ENCODE data around the gene ARMC7. TPM values are rescaled to one million over a fixed set of nuclear protein-coding genes. Genes with fewer than 3 reads are reported as not detected.
"Not testable (repeated sequence)": the region's sequence is repeated elsewhere in the genome, so short reads cannot be mapped to it uniquely, and the experiment has no call there.

Gene ARMC7
- total RNA-seq, 1 donor from 2014 or later, result 8.0 TPM

DNA sequence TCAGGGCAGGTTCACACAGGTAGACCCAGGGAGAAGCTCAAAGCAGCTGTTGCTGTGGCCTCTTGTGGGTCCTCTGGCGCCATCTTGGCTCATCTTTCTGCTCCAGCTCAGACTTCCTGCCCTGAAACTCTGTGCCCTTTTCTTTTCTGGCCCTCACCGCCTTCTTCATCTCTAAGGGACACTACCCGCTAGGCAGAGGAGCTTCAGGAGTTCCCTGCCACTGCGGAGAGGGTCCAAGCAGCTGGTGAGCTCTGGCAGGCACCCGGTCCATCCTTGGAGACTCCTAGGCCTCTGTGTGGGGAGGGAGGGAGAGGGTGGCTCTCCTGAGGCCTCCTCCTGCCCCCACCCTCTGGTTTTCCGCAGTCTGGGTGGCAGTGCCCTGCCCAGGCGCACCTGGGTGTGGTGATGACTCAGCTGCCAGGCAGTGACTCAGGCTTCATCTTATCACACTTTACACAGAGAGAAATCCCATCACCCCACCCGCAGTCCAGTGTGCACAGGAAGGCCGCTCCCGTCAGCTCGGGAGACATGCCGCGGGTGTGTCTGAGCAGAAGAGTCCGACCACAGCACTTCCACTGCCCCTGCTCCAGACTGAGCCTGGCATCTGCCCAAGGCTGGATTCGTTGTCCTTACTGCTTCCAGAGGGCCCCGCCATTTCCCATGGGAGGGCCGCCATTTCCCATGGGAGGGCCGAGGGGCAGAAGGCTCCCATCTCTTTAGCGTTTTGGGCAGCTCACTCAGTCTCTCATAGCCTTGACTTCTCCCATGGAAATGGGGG lies 14.5 kb downstream of the ARMC7 start:
- DNase-seq (ENCODE audit: low spot score), result peak; percentile 93
- intact Hi-C loops (cut with DNase I), result no loop called here

DNA sequence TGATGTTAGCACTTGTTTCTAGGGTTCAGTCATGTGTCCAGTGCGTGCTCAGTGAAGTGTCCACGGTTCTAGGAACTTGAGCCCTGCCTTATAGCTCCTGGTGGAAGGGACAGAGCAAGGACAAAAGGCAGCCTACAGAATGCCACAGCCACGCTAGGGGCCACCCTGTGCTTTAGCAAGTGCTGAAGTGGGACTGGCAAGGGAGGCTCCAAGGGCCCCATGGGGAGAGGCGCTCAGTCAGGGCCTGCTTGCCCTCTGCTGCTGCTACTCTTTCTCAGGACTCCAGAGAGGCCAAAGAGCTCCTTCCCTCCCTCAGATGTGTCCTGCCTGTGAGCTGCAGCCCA lies 15.0 kb downstream of the ARMC7 start:
- intact Hi-C loops (cut with DNase I), result no loop called here

DNA sequence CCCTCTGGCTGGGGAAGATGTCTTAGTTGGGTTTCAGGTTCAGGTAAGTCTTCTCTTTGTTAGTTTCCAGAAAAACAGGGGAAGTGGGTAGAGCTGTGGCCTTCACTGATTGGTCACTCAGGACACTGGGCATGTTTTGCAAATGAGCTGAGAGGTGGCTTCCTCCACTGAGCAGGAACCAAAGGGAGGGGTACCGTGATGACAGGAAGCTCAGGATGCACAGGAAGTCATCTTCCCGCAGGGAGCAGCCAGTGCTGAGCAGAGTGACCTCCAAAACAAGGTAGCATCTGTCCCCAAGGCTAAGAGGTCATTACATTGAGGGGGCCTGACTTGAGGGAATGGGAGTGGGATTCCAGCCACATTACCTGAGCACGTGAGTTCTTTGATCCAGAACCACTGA lies 16.2 kb downstream of the ARMC7 start:
- intact Hi-C loops (cut with DNase I), result no loop called here
- peak; percentile 87 for DNase-seq (ENCODE audit: low spot score)

More for the DNA sequence above, 15.0 kb downstream of the ARMC7 start:
- DNase-seq (ENCODE audit: low spot score), result no peak

DNA sequence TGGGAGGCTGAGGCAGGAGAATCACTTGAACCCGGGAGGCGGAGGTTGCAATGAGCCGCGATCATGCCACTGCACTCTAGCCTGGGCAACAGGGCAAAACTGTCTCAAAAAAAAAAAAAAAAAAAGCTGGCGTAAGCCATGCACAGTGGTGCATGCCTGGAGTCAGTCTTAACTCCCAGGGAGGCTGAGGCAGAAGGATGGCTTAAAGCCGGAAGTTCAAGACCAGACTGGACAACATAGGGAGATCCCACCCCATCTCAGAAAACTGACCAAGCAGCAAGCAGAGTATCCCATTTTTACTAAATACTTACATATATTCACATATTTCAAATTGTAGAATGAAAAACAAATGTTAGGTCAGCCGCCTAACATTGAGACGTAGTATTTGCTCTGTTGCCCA lies 17.2 kb downstream of the ARMC7 start:
- intact Hi-C loops (cut with DNase I), result no loop called here
- DNase-seq (ENCODE audit: low spot score), result no peak

DNA sequence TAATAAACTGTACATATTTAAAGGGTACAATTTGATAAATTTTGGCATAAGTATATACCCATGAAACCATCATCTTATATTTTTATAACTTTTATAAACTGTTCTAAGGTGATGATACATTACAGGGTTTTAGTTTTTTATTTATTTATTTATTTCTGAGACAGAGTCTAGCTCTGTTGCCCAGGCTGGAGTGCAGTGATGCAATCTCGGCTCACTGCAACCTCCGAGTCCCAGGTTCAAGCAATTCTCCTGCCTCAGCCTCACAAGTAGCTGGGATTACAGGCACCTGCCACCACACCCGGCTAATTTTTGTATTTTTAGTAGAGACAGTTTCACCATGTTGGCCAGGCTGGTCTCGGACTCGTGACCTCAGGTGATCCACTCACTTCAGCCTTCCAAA lies 18.2 kb downstream of the ARMC7 start:
- DNase-seq (ENCODE audit: low spot score); intact Hi-C loops (cut with DNase I): not testable (repeated sequence)

DNA sequence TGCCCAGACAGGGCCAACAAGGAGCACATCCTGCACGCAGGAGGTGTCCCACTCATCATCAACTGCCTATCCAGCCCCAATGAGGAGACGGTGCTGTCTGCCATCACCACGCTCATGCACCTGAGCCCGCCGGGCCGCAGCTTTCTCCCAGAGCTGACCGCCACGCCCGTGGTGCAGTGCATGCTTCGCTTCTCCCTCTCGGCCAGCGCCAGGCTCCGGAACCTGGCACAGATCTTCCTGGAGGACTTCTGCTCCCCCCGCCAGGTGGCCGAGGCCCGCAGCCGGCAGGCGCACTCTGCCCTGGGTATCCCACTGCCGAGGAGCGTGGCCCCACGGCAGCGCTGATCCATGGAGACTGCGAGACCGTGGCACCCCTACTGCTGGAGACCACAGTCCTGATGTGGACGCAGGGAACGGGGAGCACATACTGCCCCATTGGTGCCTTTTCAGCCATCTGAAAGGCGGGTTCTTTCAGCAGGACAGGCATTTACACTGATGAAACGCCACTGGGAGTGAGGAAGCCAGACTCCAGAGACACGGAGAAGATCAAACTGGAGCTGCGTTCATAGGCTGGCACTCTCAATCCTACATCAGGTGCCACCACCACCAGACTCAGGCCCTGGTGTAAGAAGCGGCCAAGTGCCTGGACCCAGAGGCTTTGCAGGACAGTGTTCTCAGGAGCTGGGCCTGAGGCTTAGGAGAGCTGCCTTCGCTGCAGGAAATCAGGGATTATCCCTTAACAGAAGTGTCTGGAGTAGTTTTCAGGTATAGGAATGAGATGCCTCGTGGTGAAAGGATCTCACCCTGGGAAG lies 19.1 kb downstream of the ARMC7 start:
- intact Hi-C loops (cut with DNase I), result no loop called here
- DNase-seq (ENCODE audit: low spot score), result no peak

DNA sequence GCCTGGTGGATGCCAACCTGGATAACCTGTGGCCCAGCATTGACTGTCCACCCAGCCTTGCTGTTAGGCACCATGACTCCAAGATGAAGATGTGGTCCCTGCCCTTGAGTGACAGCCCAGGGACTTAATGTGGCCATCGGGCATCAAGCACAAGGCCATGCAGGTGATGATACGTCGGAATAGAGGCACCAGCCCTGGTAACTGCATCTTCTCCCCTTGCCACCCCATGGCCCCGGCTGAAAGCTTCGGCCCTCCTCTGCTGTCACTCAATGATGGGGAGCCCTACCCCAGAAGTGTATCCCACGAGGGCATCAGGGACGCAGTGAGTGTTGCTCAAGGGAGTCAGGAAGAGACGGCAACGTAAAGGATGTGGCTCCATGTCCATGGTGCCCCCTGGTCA lies 19.8 kb downstream of the ARMC7 start:
- DNase-seq (ENCODE audit: low spot score), result no peak
- intact Hi-C loops (cut with DNase I), result no loop called here

DNA sequence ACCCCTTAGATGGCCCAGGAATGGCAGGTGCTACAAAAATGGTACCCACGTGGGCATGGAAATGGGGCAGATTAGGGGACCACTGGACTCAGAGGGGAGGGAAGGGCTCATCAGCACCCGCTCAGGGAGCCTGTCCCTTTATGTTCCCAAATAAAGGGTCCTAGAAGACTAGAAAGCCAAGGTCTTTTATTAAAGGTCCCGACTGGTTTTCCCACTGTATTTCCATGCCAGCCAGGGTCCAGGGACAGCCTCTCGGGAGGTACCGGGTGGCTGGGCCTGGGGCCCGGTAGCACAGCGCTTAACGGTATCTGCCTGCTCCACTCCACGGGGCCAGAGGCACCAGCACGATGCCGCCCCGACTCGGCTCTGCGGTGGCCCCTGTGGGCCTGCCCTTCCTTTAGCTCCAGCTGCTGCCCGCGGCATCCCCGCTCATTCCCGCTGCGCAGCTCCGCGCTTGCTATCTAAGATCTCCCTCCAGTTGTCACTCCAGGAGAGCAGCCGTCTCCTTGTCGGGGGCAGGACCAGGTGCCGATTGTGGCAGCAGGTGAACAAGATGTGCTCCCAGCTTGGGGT lies 20.4 kb downstream of the ARMC7 start:
- no peak for DNase-seq (ENCODE audit: low spot score)
- intact Hi-C loops (cut with DNase I), result loop anchor here (2.0 kb wide), 1 partner anchor 69 kb away; no protein-coding TSS in a partner anchor

DNA sequence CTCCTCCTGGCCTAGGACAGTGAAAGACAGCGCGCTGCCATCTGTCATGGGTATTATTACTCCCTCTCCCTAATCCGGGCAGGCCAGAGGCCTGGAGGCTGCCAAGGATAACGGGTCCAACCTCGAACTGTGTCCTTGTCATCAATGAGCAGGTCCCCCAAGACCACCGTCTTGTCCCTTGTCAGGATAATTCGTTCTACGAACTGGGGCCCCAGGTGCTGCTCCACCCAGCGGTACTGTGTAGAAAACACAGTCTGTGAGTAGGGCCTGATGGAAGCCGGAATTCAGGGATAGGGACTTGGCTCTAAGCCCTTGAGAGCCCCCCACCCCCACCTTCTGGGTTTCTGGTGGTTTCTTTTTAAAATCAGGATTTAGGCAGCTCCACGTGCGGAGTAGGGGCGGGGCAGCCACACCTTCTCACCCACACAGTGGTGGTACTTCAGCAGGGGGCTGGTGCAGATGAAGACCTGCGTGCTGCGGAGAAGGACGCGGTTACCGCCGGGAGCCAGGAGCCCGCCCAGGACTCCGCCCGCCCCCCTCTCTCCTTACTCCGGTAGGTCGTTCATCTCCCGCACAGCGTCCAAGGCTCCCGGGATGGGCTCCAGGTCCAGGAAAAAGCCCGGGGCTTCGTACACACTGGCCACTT lies 21.0 kb downstream of the ARMC7 start:
- no peak for DNase-seq (ENCODE audit: low spot score)
- intact Hi-C loops (cut with DNase I), result loop anchor here (2.0 kb wide), 1 partner anchor 70 kb away; no protein-coding TSS in a partner anchor

DNA sequence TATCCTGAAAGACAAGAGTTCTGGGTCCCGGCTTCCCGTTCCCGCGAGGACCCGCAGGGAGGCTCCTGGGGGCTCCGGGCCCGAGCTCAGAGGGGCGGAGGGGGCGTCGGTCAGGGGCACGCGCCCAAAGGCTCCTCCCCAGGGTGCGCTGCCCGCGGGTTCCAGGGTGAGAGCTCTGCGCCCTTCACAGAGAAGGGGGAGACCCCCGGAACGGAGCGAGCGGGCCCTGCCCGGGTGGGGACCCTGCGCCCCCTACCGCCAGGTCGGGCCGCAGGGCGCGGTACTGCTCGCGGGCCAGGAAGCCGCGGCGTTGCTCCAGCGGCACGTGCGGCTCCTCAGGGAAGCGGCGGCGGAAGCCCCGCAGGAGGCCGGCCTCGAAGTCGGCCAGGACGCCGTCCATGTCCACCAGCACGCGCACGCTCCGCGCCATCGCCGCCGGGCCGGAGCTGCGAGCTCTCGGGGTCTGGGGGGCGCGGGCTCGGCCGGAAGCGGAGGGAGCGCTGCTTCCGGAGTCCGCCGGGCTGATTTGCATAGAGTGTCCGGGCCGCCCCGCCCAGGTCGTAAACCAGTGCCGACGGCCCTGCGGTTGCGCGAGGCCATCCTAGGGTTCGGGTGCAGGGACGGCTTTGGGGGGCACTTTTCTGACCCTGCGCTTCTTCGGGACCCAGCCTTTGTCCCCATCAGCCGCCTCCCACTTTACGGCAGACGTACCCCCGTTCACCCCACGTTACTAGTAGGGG lies 21.7 kb downstream of the ARMC7 start, which contains the start of gene NT5C:
Gene NT5C, minus strand, starts transcription at position 465 of the 740 bp plus-strand sequence. Its CDS starts 35 bp downstream, at position 430.
- peak; percentile 88 for DNase-seq (ENCODE audit: low spot score)
- intact Hi-C loops (cut with DNase I), result loop anchor here (2.0 kb wide), 1 partner anchor 71 kb away; no protein-coding TSS in a partner anchor

DNA sequence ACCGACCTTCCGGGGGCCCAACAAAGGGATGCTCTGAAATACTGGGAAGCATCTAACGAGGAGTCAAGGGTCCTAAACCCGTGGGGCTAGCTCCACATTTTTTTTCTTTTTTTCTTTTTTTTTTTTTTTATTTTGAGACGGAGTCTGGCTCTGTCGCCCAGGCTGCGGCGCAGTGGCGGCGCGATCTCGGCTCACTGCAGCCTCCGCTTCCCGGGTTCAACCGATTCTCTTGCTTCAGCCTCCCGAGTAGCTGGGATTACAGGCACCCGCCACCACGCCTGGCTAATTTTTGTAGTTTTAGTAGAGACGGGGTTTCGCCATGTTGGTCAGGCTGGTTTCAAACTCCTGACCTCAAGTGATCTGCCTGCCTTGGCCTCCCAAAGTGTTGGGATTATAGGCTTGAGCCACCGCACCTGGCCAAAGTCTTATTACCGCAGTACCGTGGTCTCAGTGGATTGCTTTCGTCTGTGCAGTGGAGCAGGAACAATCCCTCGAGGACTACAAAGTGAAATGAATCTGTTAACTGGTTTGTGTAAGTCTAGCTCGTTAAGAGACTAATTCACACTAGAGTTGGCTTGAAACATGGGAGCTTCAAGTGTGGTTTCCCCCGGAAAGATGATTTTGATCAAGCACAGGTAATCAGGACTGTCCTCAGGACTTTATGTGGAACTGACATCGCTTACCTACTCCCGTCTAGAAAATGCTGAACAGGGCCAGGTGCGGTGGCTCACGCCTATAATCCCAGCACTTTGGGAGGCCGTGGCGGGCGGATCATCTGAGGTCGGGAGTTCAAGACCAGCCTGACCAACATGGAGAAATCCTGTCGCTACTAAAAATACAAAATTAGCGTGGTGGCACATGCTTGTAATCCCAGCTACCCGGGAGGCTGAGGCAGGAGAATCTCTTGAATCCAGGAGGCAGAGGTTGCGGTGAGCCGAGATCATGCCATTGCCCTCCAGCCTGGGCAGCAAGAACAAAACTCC lies 22.5 kb downstream of the ARMC7 start:
- intact Hi-C loops (cut with DNase I); DNase-seq (ENCODE audit: low spot score): not testable (repeated sequence)

DNA sequence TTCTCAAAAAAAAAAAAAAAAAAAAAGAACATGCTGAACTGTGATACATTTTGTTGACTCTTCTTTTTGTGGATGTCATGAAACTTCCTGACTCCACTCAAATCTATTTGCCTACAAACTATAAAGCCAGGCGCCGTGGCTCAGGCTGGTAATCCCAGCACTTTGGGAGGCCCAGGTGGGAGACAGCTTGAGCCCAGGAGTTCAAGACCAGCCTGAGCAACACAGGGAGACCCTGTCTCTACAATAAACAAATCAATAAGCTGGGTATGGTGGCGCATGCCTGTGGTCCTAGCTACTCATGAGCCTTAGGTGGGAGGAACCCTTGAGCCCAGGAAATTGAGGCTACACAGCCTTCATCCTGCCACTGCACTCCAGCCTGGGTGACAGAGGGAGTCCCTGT lies 23.2 kb downstream of the ARMC7 start:
- no peak for DNase-seq (ENCODE audit: low spot score)
- intact Hi-C loops (cut with DNase I), result no loop called here

DNA sequence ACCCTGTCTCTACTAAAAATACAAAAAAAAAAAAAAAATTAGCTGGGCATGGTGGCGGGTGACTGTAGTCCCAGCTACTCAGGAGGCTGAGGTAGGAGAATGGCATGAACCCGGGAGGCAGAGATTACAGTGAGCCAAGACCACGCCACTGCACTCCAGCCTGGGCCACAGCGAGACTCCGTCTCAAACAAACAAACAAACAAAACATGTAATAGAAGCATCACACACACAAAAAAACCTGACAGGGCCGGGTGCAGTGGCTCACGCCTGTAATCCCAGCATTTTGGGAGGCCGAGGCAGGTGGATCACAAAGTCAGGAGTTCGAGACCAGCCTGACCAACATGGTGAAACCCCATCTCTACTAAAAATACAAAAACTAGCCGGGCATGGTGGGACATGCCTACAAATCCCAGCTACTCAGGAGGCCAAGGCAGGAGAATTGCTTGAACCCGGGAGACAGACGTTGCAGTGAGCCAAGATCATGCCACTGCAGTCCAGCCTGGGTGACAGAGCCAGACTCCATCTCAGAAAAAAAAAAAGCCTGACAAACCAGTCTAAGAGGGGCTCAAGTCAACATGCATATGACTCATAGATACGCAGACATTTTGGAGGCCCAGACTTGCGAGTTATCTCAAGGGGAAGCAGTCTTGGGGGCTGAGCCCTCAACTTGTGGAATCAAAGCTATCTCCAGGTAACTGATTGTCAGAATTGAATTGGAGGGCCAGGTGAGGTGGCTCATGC lies 24.0 kb downstream of the ARMC7 start:
- DNase-seq (ENCODE audit: low spot score); intact Hi-C loops (cut with DNase I): not testable (repeated sequence)

DNA sequence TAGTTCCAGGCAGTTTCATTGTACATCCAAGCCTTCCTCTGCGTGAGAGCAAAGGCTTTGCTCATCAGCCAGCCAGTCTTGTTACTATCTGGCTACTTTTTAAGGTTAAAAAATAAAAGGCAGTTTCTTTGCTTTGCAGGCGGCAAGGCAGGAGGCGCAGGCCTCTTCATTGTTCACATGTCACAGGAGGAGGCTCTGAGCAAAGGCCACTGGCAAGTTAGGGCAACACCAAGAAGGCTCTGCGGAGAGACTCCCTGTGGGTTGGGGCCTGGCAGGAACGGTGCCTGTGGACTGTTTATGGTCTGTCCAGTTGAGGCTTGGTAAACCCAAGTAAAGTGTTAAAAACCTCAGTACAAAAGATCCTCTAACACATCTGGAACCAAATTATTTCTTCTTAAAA lies 25.7 kb downstream of the ARMC7 start:
- DNase-seq (ENCODE audit: low spot score), result no peak
- intact Hi-C loops (cut with DNase I), result no loop called here

DNA sequence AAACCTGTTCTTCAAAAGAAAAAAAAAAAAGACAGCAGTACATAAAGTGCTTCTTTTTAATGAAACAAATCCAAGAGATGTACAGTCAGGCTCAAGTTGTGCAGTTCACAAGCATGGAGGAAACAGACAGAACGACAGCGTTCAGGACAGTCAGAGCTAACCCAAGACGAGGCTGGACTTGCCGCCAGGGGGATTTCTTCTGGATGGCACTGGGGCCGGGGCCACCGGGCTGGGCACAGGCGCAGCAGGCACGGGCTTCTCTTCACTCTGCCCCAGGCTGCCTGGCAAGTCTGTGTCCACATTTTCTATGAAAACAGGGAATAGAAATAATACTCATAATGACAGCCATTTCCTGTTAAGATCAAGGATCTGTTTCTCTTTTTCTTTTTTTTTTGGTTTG lies 26.2 kb downstream of the ARMC7 start:
- intact Hi-C loops (cut with DNase I), result no loop called here

DNA sequence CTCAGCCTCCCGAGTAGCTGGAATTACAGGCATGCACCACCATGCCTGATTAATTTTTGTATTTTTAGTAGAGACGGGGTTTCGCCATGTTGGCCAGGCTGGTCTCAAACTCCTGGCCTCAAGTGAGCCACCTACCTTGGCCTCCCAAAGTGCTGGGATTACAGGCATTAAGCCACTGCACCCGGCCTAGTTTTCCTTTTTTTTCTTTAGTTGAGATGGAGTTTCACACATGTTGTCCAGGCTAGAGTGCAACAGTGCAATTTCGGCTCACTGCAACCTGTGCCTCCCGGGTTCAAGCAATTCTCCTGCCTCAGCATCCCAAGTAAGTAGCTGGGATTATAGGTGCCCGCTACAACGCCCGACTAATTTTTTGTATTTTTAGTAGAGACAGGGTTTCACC lies 28.0 kb downstream of the ARMC7 start:
- DNase-seq (ENCODE audit: low spot score); intact Hi-C loops (cut with DNase I): not testable (repeated sequence)

More for the DNA sequence above, 26.2 kb downstream of the ARMC7 start:
- DNase-seq (ENCODE audit: low spot score), result no peak

DNA sequence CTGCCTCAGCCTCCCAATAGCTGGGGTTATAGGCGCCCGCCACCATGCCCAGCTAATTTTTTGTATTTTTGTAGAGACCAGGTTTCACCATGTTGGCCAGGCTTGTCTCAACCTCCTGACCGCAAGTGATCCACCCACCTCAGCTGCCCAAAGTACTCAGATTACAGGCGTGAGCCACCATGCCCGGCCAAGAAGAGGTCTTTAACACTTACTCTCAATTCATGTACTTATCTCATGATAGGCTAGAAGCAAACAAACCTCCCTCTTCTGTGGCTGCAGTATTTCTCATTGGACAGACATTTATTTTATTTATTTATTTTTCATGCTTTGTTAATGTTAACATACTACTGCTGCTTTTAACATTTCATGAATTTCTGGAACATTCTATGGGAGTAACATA lies 28.8 kb downstream of the ARMC7 start:
- DNase-seq (ENCODE audit: low spot score), result no peak
- intact Hi-C loops (cut with DNase I), result no loop called here

Data from cardiac septum (tissue), 1 donor.